ENCODE data around the gene XIST.
"Not testable (repeated sequence)": the region's sequence is repeated elsewhere in the genome, so short reads cannot be mapped to it uniquely, and the experiment has no call there.

XIST gene

GRCh38 chrX:73852467-73852866 lies at the start of gene XIST:
Gene XIST (minus strand): TSS chrX:73852714.
- Mint-ChIP-seq H3K4me1 (no peaks in the 10 kb centered on the region), H3K27me3 (no peaks in the 10 kb centered on the region), H3K4me3 (no peak within 1 kb of the TSS), H3K27ac (no peak within 1 kb of the TSS), H3K9me3 (peaks cover 0 to 6% of the 10 kb centered on the region in 2 donors)
- ATAC-seq (no peak), DNase-seq (no peak)

GRCh38 chrX:73898315-73898714 lies 45.8 kb upstream of the XIST start:
- ATAC-seq, H3K27me3 Mint-ChIP-seq, H3K4me1 Mint-ChIP-seq, H3K27ac Mint-ChIP-seq, DNase-seq, H3K9me3 Mint-ChIP-seq, H3K4me3 Mint-ChIP-seq: not testable (repeated sequence)

GRCh38 chrX:73892515-73893090 lies 40.1 kb upstream of the XIST start:
- H3K27me3 Mint-ChIP-seq, DNase-seq, ATAC-seq, H3K9me3 Mint-ChIP-seq, H3K27ac Mint-ChIP-seq, H3K4me3 Mint-ChIP-seq, H3K4me1 Mint-ChIP-seq: not testable (repeated sequence)

GRCh38 chrX:73882260-73882659 lies 29.7 kb upstream of the XIST start:
- H3K4me3 Mint-ChIP-seq, H3K27me3 Mint-ChIP-seq, DNase-seq, H3K27ac Mint-ChIP-seq, ATAC-seq, H3K9me3 Mint-ChIP-seq, H3K4me1 Mint-ChIP-seq: not testable (repeated sequence)

- no peak for DNase-seq
- Mint-ChIP-seq H3K4me1 (no peaks in the 10 kb centered on the region), H3K27me3 (no peaks in the 10 kb centered on the region), H3K27ac (no peak overlapping the region), H3K4me3 (no peak overlapping the region), H3K9me3 (peaks cover 0 to 4% of the 10 kb centered on the region in 2 donors)
- ATAC-seq = no peak
Observed at GRCh38 chrX:73877687-73878086, 25.2 kb upstream of the XIST start.

- Mint-ChIP-seq H3K27ac (no peak overlapping the region), H3K9me3 (peaks cover 0 to 4% of the 10 kb centered on the region in 2 donors), H3K27me3 (no peaks in the 10 kb centered on the region), H3K4me3 (no peak overlapping the region), H3K4me1 (peaks cover 3% of the 10 kb centered on the region)
- DNase-seq = no peak
- no peak for ATAC-seq
Observed at GRCh38 chrX:73876911-73877310, 24.4 kb upstream of the XIST start.

GRCh38 chrX:73868916-73869315 lies 16.4 kb upstream of the XIST start:
- Mint-ChIP-seq H3K4me3 (no peak overlapping the region), H3K27ac (no peak overlapping the region), H3K4me1 (peaks cover 5% of the 10 kb centered on the region), H3K27me3 (no peaks in the 10 kb centered on the region), H3K9me3 (no peaks in the 10 kb centered on the region)
- DNase-seq (no peak), ATAC-seq (no peak)

GRCh38 chrX:73867144-73867543 lies 14.6 kb upstream of the XIST start:
- H3K27me3 Mint-ChIP-seq = no peaks in the 10 kb centered on the region
- H3K9me3 Mint-ChIP-seq = no peaks in the 10 kb centered on the region
- H3K27ac Mint-ChIP-seq = no peak overlapping the region
- H3K4me1 Mint-ChIP-seq = peaks cover 4% of the 10 kb centered on the region
- no peak for DNase-seq
- no peak overlapping the region for H3K4me3 Mint-ChIP-seq
- ATAC-seq = no peak

GRCh38 chrX:73863852-73864251 lies 11.3 kb upstream of the XIST start:
- Mint-ChIP-seq H3K4me3 (no peak overlapping the region), H3K27me3 (no peaks in the 10 kb centered on the region), H3K9me3 (no peaks in the 10 kb centered on the region), H3K27ac (no peak overlapping the region), H3K4me1 (no peaks in the 10 kb centered on the region)
- DNase-seq = no peak
- no peak for ATAC-seq

GRCh38 chrX:73863268-73863667 lies 10.8 kb upstream of the XIST start:
- DNase-seq = no peak
- no peaks in the 10 kb centered on the region for H3K27me3 Mint-ChIP-seq
- no peak overlapping the region for H3K4me3 Mint-ChIP-seq
- no peaks in the 10 kb centered on the region for H3K4me1 Mint-ChIP-seq
- H3K9me3 Mint-ChIP-seq = no peaks in the 10 kb centered on the region
- H3K27ac Mint-ChIP-seq = no peak overlapping the region
- ATAC-seq = no peak

- H3K27ac Mint-ChIP-seq = no peak overlapping the region
- DNase-seq = no peak
- no peaks in the 10 kb centered on the region for H3K9me3 Mint-ChIP-seq
- no peak overlapping the region for H3K4me3 Mint-ChIP-seq
- H3K27me3 Mint-ChIP-seq = no peaks in the 10 kb centered on the region
- H3K4me1 Mint-ChIP-seq = no peaks in the 10 kb centered on the region
- no peak for ATAC-seq
Observed at GRCh38 chrX:73859622-73860021, 7.1 kb upstream of the XIST start.

GRCh38 chrX:73855546-73855945 lies 3.0 kb upstream of the XIST start:
- no peaks in the 10 kb centered on the region for H3K27me3 Mint-ChIP-seq
- ATAC-seq (peak; percentile 68), DNase-seq (peak; percentile 44 to 55)
- no peaks in the 10 kb centered on the region for H3K4me1 Mint-ChIP-seq
- peaks cover 0 to 6% of the 10 kb centered on the region in 2 donors for H3K9me3 Mint-ChIP-seq
- H3K4me3 Mint-ChIP-seq = no peak overlapping the region
- no peak overlapping the region for H3K27ac Mint-ChIP-seq

GRCh38 chrX:73852022-73852421 lies 492 bp downstream of the XIST start:
- H3K9me3 Mint-ChIP-seq = peaks cover 0 to 6% of the 10 kb centered on the region in 2 donors
- no peak overlapping the region for H3K4me3 Mint-ChIP-seq
- ATAC-seq (no peak), DNase-seq (no peak)
- H3K27me3 Mint-ChIP-seq = no peaks in the 10 kb centered on the region
- no peaks in the 10 kb centered on the region for H3K4me1 Mint-ChIP-seq
- no peak overlapping the region for H3K27ac Mint-ChIP-seq

GRCh38 chrX:73851014-73852009 lies 1.2 kb downstream of the XIST start:
- H3K4me1 Mint-ChIP-seq = no peaks in the 10 kb centered on the region
- H3K9me3 Mint-ChIP-seq = peaks cover 0 to 6% of the 10 kb centered on the region in 2 donors
- ATAC-seq (no peak), DNase-seq (no peak)
- H3K27me3 Mint-ChIP-seq = no peaks in the 10 kb centered on the region
- H3K4me3 Mint-ChIP-seq = no peak overlapping the region
- H3K27ac Mint-ChIP-seq = no peak overlapping the region

GRCh38 chrX:73850124-73851013 lies 2.1 kb downstream of the XIST start:
- DNase-seq (no peak), ATAC-seq (peak; percentile 56)
- Mint-ChIP-seq H3K9me3 (peaks cover 0 to 6% of the 10 kb centered on the region in 2 donors), H3K27me3 (no peaks in the 10 kb centered on the region), H3K4me3 (no peak overlapping the region), H3K4me1 (no peaks in the 10 kb centered on the region), H3K27ac (no peak overlapping the region)

Data from stimulated activated naive CD8-positive, alpha-beta T cell treated with anti-CD3 and anti-CD28 coated beads, Interleukin-15, amount 100 ng/mL, for 72 hours (primary cell).